AG04450 (cell line): ENCODE results near the gene RNF224. TPM values are rescaled to one million over a fixed set of nuclear protein-coding genes. Genes with fewer than 3 reads are reported as not detected.

Experiments
- CTCF ChIA-PET: fragments of 300-600, 350-600 bp; formaldehyde crosslinking; extraction: SDS; loops from one replicate; lab custom pipeline; 2022; ENCODE audit warnings: antibody characterized with exemption, inconsistent platforms; lab: Charles Lee
- POLR2A ChIA-PET: fragments of 350-600 bp; formaldehyde crosslinking; extraction: SDS; loops from one replicate; lab custom pipeline; 2021; ENCODE audit warnings: antibody characterized with exemption, inconsistent platforms; lab: Yijun Ruan, JAX
- DNase-seq: peaks from one replicate; pipeline ENCODE4 v3.0.0-alpha.2; 2011; ENCODE audit warnings: low read depth, low spot score
- H3K27ac ChIP-seq: one replicate; pipeline ENCODE4 v1.5.1; 2012; ENCODE audit warnings: low read depth, low read length, control low read depth
- H3K27me3 ChIP-seq: one replicate; pipeline ENCODE4 v1.6.0; 2012; ENCODE audit warnings: low read length; ENCODE audit not compliant: control insufficient read depth, insufficient read depth
- H3K4me3 ChIP-seq: 2 replicates; pipeline ENCODE4 v1.5.1; 2011; ENCODE audit warnings: mild to moderate bottlenecking, low read depth, low read length, control low read depth
- H3K9me3 ChIP-seq: 2 replicates; pipeline ENCODE4 v1.5.1; 2012; ENCODE audit warnings: low read length; ENCODE audit not compliant: control insufficient read depth, insufficient read depth
- polyA plus RNA-seq: library from polyadenylated mRNA; depleted of rRNA; stranded (reverse); fragments of >200 nt; gene quantifications from 2 replicates; pipeline ENCODE4 v1.2.3, GENCODE V29; 2011
- TF ChIP-seq, protein P1 (sequence below): IDR thresholded peaks from 2 replicates; pipeline ENCODE4 v1.5.1; 2011; ENCODE audit warnings: low read depth, low read length, control low read depth, inconsistent platforms

The RNF224 gene
- polyA plus RNA-seq, 1 experiment = not detected

DNA sequence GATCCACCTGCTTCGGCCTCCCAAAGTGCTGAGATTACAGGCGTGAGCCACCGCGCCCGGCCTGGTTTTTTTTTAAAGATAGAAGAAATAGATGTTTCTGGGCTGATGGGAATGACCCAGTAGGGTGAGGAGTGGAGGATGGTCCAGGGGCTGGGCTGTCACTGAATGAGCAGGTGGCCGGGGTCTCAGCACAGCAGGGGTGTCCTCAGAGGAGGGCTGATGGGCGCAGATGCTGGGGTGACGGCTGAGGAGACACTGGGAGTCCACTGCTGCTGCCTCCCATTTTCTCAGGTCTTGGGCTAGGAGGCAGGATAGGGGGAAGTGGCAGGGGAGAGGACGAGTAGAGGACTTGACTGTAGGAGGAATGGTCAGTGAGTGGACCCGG lies 47.9 kb downstream of the RNF224 start:
- TF ChIP-seq, protein P1, sequence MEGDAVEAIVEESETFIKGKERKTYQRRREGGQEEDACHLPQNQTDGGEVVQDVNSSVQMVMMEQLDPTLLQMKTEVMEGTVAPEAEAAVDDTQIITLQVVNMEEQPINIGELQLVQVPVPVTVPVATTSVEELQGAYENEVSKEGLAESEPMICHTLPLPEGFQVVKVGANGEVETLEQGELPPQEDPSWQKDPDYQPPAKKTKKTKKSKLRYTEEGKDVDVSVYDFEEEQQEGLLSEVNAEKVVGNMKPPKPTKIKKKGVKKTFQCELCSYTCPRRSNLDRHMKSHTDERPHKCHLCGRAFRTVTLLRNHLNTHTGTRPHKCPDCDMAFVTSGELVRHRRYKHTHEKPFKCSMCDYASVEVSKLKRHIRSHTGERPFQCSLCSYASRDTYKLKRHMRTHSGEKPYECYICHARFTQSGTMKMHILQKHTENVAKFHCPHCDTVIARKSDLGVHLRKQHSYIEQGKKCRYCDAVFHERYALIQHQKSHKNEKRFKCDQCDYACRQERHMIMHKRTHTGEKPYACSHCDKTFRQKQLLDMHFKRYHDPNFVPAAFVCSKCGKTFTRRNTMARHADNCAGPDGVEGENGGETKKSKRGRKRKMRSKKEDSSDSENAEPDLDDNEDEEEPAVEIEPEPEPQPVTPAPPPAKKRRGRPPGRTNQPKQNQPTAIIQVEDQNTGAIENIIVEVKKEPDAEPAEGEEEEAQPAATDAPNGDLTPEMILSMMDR = no peak
- H3K9me3 ChIP-seq = peaks cover 5% of the 10 kb centered on the region; the same call in 1 of the 2 replicates
- H3K27me3 ChIP-seq = no peaks in the 10 kb centered on the region
- no peak overlapping the region for H3K27ac ChIP-seq
- ChIA-PET POLR2A (interaction anchor here (1.1 kb wide), 1 partner anchor 34 kb away, joined by 3 read pairs; no protein-coding TSS in a partner anchor), CTCF (no interaction called here)
- DNase-seq = no peak
- H3K4me3 ChIP-seq = no peak overlapping the region

DNA sequence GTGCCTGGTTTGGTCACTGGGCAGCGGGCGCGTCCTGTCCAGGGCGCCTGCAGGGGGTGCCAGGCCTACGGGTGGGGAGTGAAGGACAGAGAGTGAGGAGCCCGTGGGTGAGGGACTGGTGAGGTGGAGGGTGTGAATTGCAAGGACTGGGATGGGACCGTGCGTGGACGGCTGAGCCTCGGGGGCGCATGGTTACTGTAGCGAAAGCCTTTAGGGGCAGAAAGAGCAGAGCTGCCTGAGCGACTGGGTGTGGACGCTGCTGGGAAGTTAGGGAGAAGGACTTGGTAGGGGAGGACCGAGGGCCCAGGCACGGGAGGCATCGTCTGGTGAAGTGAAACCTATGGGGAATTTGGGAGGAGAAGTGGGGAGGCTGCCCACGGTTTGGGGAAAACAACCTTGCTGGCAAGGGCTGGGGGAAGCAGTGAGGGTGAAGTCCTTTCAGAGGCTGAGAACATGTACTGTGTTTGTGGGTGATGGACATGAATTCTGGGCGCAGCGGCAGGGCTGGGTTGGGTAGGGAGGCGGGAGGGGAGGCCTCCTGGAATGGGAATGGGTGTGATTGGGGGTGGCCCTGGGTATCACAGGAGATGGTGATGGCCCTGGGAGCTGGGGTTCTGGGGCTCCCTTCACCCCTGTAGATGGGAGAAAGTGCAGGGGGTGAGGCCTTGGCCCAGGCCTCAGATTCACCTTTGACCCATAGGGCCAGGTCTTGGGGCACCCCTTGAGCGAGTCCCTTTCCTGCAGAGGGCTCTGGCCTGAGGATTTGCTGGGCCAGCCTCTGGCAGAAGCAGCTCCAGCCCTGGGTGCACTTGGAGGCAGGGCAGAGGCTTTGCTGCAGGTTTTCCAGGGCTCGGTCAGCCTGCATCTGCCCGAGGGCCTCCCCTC lies 48.5 kb downstream of the RNF224 start:
- POLR2A ChIA-PET = interaction anchor here (1.1 to 1.8 kb wide), 2 partner anchors 35 to 283 kb away, joined by 3 to 21 read pairs; partner anchors contain the start of genes PAXX and TUBB4B
- no peak overlapping the region for H3K4me3 ChIP-seq
- H3K9me3 ChIP-seq = peaks cover 5% of the 10 kb centered on the region; the same call in 1 of the 2 replicates
- H3K27me3 ChIP-seq = no peaks in the 10 kb centered on the region
- TF ChIP-seq, protein P1 = no peak
- no peak for DNase-seq
- CTCF ChIA-PET = no interaction called here
- peak overlapping the region; percentile 21 for H3K27ac ChIP-seq

DNA sequence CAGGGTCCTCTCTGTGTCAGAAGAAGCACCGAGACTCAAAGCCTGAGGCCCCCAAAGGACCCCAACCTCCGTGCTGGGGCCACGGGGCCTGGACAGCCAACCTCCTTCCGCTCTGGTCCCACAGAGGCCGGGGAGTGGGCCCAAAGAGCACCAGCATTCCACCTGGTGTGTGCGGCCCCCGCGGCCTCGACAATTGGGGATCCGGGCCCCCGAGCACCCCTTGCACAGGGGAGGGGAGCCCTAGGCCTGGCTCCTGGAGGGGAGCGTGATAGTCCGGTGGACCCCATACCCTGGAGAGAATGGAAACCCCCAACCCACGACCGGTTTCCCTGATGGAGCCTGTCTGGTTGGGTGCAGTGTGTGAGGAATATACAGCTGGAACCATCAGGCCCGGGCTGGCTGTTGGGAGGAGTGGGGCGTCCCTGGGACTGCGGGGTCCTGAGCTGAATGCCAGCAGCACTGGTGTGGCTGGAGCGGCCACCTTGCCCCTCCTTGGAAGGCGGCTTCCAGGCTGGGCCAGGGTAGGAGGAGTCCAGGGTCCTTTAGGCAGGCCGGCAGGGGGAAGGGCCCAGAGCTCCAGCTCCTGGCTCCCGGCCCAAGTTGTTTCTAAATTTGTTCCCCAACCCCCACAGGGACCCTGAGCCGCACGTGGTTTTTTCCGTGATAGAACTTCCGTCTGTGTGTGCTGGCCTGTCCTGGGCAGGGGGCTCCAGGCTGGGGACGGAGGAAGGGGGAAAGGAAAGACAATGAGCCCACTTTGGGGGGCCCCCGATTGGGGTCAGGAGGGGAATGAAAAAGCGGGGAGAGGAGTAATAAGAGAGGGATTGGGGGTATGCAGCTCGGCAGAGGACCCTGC lies 49.4 kb downstream of the RNF224 start:
- ChIA-PET CTCF (interaction anchor here (1.3 kb wide), 1 partner anchor 40 kb away, joined by 5 read pairs; no protein-coding TSS in a partner anchor), POLR2A (interaction anchor here (0.5 to 1.8 kb wide), 7 partner anchors 11 to 284 kb away, joined by 3 to 21 read pairs (median 5); partner anchors contain the start of genes NELFB, PAXX and TUBB4B)
- no peak for DNase-seq
- TF ChIP-seq, protein P1 = no peak
- no peaks in the 10 kb centered on the region for H3K27me3 ChIP-seq
- H3K4me3 ChIP-seq = peak overlapping the region; percentile 77
- peaks cover 5% of the 10 kb centered on the region; the same call in 1 of the 2 replicates for H3K9me3 ChIP-seq
- H3K27ac ChIP-seq = peak overlapping the region; percentile 84

DNA sequence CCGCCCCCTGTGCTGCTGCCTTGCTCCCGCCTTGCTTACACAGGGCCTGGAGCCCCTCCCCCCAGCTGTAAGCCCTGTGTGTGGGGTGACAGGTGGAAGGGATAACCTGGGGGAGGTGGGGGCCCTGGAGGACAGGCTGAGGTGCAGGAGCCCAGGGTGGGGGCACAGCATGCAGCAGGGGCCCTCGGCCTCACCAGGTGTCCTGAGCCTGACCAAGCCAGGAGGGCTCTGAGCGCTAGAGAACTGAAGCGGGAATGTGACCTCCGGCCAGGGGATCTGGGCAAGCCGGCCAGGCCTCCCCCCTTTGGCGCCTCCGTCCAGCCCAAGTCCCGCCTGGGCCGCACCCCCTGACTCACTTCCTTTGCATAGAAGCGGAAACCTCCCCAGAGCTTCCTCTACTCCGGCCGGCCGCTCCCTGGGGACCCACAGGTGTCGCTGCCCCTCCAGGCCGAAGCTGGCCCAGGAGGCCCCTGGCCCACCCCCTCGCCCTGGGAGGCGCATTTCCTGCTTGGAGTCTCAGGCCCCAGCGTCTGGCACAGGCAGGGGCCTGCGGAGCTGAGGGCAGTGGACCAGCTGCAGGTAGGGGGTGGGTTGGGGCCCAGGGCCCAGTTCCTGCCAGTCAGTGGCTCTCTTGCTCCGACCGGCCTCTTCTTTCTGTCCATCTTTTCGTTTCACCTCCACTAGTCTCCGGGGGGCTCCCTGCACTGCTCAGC lies 50.2 kb downstream of the RNF224 start, which contains the start of gene TOR4A:
Gene TOR4A (plus strand): TSS at position 398 of the 713 bp plus-strand sequence. CDS start 964 bp downstream, outside the sequence.
- CTCF ChIA-PET = interaction anchor here (1.3 kb wide), 1 partner anchor 41 kb away, joined by 5 read pairs; no protein-coding TSS in a partner anchor
- DNase-seq = peak; percentile 54
- no peaks in the 10 kb centered on the region for H3K27me3 ChIP-seq
- H3K9me3 ChIP-seq = peaks cover 5% of the 10 kb centered on the region; the same call in 1 of the 2 replicates
- peak within 1 kb of the TSS; percentile 77 for H3K4me3 ChIP-seq
- POLR2A ChIA-PET = interaction anchor here (0.5 to 1.8 kb wide), 8 partner anchors 10 to 285 kb away, joined by 3 to 21 read pairs (median 4); partner anchors contain the start of genes NELFB, PAXX and TUBB4B
- TF ChIP-seq, protein P1 = peak; percentile 38
- H3K27ac ChIP-seq = peak within 1 kb of the TSS; percentile 84
